ENCODE results near the gene CD44. TPM values are rescaled to one million over a fixed set of nuclear protein-coding genes. Genes with fewer than 3 reads are reported as not detected.

The CD44 gene
- total and polyA plus RNA-seq, 9 donors: 8.3 to 330 (median 26.0) TPM

- Histone ChIP-seq H3K4me1 (ENCODE audit: insufficient read depth) (peaks cover 9% of the 10 kb centered on the region), H3K27me3 (no peaks in the 10 kb centered on the region)
Observed at GRCh38 chr11:35183326-35183925, 44.5 kb downstream of the CD44 start.

GRCh38 chr11:35185696-35186095, 46.7 kb downstream of the CD44 start:
- H3K27ac ChIP-seq: no peak overlapping the region
- 8 to 18% (median 15%) methylated on average over 2 of the region's 2 CpGs for WGBS, 3 donors
- peaks cover 6% of the 10 kb centered on the region for H3K4me1 ChIP-seq (ENCODE audit: insufficient read depth)
- no peak for TF ChIP-seq EP300 (IDR thresholded peaks at IDR 0.05)
- TF ChIP-seq, protein P1, sequence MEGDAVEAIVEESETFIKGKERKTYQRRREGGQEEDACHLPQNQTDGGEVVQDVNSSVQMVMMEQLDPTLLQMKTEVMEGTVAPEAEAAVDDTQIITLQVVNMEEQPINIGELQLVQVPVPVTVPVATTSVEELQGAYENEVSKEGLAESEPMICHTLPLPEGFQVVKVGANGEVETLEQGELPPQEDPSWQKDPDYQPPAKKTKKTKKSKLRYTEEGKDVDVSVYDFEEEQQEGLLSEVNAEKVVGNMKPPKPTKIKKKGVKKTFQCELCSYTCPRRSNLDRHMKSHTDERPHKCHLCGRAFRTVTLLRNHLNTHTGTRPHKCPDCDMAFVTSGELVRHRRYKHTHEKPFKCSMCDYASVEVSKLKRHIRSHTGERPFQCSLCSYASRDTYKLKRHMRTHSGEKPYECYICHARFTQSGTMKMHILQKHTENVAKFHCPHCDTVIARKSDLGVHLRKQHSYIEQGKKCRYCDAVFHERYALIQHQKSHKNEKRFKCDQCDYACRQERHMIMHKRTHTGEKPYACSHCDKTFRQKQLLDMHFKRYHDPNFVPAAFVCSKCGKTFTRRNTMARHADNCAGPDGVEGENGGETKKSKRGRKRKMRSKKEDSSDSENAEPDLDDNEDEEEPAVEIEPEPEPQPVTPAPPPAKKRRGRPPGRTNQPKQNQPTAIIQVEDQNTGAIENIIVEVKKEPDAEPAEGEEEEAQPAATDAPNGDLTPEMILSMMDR (IDR thresholded peaks at IDR 0.05): no peak
- no peak for TF ChIP-seq POLR2A (IDR thresholded peaks at IDR 0.05)
- H3K4me3 ChIP-seq: no peak overlapping the region
- H3K36me3 ChIP-seq: no peaks in the 10 kb centered on the region
- intact Hi-C loops (cut with DNase I): no loop called here
- DNase-seq: no peak
- H3K27me3 ChIP-seq: no peaks in the 10 kb centered on the region
- no peaks in the 10 kb centered on the region for H3K9me3 ChIP-seq

More at GRCh38 chr11:35183326-35183925, 44.5 kb downstream of the CD44 start:
- intact Hi-C loops (cut with DNase I): no loop called here
- Histone ChIP-seq H3K27ac (no peak overlapping the region), H3K9me3 (no peaks in the 10 kb centered on the region), H3K4me3 (no peak overlapping the region), H3K36me3 (no peaks in the 10 kb centered on the region)
- DNase-seq: no peak
- WGBS, 3 donors: 64 to 68% (median 65%) methylated on average over 2 of the region's 2 CpGs
- no peak for TF ChIP-seq POLR2A (IDR thresholded peaks at IDR 0.05)
- no peak for TF ChIP-seq EP300 (IDR thresholded peaks at IDR 0.05)
- TF ChIP-seq, protein P1 (IDR thresholded peaks at IDR 0.05): no peak

DNA sequence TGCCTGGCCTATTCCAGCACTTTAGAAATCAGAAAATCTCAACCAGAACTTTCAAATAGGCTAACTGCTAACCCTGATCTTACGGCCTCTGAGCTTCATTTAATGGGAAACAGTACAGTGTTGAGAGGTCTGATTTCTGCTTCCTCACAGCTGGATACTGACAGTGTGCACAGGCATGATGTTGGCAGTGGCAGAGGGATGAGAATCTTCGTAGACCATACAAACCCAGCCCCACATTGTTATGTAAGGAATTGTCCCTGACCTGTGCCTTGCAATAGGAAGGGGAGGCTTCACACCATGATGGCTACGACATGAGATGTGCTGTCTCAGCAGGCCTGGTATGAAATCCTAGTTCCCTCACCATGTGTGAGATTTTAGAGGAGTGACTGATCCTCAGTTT, 49.0 kb downstream of the CD44 start:
- H3K4me3 ChIP-seq: no peak overlapping the region
- DNase-seq: no peak
- H3K27ac ChIP-seq: no peak overlapping the region
- no peaks in the 10 kb centered on the region for H3K9me3 ChIP-seq
- no peaks in the 10 kb centered on the region for H3K36me3 ChIP-seq
- H3K4me1 ChIP-seq (ENCODE audit: insufficient read depth): peaks cover 12% of the 10 kb centered on the region
- WGBS, 3 donors: 34 to 59% (median 38%) methylated on average over 3 of the region's 3 CpGs
- no peak for TF ChIP-seq POLR2A (IDR thresholded peaks at IDR 0.05)
- no peaks in the 10 kb centered on the region for H3K27me3 ChIP-seq
- intact Hi-C loops (cut with DNase I): no loop called here

GRCh38 chr11:35190804-35191348, 51.9 kb downstream of the CD44 start:
- peak overlapping the region in 1 of 2 donors; percentile 2 for H3K27ac ChIP-seq
- intact Hi-C loops (cut with DNase I): no loop called here
- H3K4me1 ChIP-seq (ENCODE audit: insufficient read depth): peaks cover 10% of the 10 kb centered on the region

More at GRCh38 chr11:35190804-35191348, 51.9 kb downstream of the CD44 start:
- DNase-seq: peak in 2 of 5 donors; percentile 30 to 46
- no peak overlapping the region for H3K4me3 ChIP-seq
- H3K27me3 ChIP-seq: no peaks in the 10 kb centered on the region
- H3K36me3 ChIP-seq: no peaks in the 10 kb centered on the region
- 22 to 47% (median 28%) methylated on average over 6 of the region's 6 CpGs for WGBS, 3 donors
- TF ChIP-seq EP300 (IDR thresholded peaks at IDR 0.05): no peak
- TF ChIP-seq, protein P1 (IDR thresholded peaks at IDR 0.05): no peak
- no peak for TF ChIP-seq POLR2A (IDR thresholded peaks at IDR 0.05)
- no peaks in the 10 kb centered on the region for H3K9me3 ChIP-seq

Measured in ovary (tissue), 9 donors.